Neural progenitor cell (in vitro differentiated cells): ENCODE measurements around the gene CAPZB.

Experiments
- CTCF ChIP-seq: fragments of 200-600 bp; sonication (generic); IDR thresholded peaks from 2 replicates; pipeline ENCODE4 v1.5.1; 2017; ENCODE audit warnings: antibody characterized with exemption, mild to moderate bottlenecking
- EZH2 ChIP-seq: fragments of 200-600 bp; sonication (generic); IDR thresholded peaks from 2 replicates; pipeline ENCODE4 v1.6.1; 2017; ENCODE audit warnings: antibody characterized with exemption, mild to moderate bottlenecking, moderate library complexity
- EZH2phosphoT487 ChIP-seq: fragments of 200-600 bp; sonication (generic); IDR thresholded peaks from 2 replicates; pipeline ENCODE4 v1.6.1; 2017; ENCODE audit warnings: antibody characterized with exemption

GRCh38 chr1:19322481-19322880 is 162.9 kb downstream of the CAPZB start:
- no peak for TF ChIP-seq EZH2phosphoT487
- TF ChIP-seq CTCF = no peak
- no peak for TF ChIP-seq EZH2
